HG03442 (cell line): ENCODE data around the gene GHDC.

Experiments
- ATAC-seq: cut with Tn5 transposase; IDR thresholded peaks from one replicate; pipeline ENCODE4 v1.9.1; 2021; ENCODE audit warnings: mild to moderate bottlenecking, moderate library complexity; ENCODE audit not compliant: unreplicated experiment

GHDC gene

DNA sequence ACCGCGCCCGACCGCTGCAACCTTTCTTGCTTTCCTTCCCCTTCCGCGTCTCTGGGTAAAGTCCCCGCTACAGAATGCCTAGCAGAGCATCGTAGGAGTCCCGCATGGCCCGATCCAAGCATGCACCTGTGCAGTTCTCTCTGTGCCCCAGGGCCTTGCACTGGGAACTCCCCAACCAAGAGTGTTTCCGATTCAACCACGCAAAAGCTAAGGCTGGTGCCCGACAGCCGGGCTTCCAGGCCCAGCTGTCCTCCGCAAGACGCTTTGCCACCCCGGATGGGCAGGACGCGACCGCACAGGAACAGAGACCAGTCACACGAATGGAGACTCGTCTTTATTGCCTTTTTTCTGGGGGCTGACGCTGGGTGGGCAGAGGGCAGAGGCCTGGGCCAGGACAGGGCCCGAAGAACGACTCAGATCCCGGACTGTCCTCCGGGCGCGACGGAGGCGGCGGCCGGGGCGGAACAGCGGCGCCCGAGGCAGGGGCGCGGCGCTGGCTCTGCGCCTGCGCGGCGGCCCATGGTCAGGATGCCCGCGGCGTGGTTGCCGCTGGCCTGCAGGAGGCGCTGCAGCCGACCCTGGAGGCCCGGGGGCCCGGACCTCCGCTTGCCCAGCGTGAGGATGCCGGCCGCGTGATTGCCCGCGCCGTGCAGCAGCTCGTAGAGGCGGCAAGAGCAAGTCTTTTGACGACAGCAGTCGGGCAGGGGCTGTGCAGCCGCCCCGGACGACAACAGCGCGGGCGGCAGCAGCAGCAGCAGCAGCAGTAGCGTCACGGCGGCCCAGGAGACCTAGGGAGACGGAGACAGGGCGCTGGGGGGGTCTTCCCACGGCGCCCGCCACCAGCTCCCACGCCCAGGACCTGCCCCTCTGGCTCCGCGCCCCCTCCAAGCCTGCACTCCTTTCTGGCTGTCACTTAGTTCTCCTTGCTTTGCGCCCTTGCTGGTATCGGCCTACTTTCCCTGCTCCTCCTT lies 10.3 kb downstream of the GHDC start:
- peak; percentile 64 for ATAC-seq

DNA sequence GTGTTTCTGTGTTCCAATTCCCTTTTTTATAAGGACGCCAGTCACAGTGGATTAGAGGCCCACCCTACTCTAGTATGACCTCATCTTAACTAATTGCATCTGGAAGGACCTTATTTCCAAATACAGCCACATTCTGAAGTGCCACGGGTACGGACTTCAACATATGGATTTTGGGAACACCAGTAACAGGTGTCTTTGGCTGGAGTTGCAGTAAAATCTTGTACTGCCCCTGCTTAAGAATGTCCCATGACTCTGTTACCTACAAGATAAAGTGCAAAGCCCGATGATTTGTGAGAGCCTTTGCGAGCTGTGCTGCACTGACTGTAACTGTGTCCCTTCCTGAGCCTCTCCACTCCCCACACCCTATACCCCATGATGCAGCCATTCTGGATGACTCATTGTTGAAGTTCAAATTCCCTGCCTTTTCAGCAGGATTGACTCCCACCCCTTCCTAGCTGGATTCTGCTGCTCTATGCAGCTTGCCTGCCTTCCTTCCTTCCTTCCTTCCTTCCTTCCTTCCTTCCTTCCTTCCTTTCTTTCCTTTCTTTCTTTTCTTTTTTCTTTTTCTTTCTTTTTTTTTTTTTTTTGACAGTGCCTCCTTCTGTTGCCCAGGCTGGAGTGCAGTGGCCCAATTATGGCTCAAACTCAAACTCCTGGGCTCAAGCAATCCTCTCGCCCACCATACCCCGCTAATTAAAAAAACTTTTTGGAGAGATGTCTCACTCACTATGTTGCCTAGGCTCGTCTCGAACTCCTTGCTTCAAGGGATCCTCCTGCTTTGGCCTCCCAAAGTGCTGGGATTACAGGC lies 11.2 kb downstream of the GHDC start:
- no peak for ATAC-seq

GRCh38 chr17:42181851-42182207 lies 12.5 kb downstream of the GHDC start:
- ATAC-seq: no peak

DNA sequence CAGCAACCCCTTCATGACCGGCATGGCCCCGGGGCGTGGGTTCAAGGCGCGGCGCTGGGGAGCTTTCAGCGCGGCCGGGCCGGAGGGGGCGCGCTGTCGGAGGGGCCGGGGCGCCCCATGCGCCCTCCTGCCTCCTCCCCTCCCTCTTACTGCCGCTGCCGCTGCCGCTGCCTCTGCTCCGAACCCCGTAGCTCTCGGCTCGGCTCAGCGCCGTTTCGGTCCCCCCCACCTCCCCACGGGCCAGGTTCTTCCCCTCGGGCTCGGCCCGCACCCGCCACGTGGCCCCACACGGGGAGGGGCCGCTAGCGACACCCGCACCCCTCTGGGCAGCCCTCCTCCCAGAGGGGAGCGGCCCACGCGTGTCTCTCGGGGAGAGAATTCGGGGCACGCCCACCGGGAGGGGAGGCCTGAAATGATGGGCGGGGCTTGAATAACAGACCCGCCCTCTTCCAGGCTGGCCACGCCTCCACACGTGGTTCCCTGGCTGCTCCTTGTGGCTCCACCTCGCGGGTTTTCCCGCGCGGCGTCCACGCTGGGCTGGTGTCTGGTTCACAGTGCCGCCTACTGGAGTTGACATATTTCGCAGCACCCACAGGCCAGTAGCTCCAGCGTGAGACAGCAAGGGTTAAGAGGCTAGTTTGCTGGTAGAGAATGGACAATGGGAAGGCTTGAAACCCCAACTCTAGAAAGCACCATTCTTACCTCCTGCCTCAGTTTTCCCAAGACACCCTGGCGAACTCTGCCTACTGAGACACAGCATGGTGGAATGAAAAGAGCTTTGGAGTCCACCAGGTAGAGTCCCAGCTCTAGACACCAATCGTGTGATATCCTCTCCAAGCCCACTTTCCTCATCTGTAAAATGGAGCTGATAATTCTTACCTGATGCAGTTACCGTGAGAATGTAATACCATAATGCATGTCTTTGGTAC lies 13.1 kb downstream of the GHDC start, which contains the start of gene KCNH4:
Gene KCNH4 (minus strand): TSS at position 221 of the 929 bp plus-strand sequence. CDS start 197 bp downstream, at position 24.
- peak; percentile 49 for ATAC-seq

GRCh38 chr17:42180411-42180921 lies 13.8 kb downstream of the GHDC start:
- no peak for ATAC-seq

DNA sequence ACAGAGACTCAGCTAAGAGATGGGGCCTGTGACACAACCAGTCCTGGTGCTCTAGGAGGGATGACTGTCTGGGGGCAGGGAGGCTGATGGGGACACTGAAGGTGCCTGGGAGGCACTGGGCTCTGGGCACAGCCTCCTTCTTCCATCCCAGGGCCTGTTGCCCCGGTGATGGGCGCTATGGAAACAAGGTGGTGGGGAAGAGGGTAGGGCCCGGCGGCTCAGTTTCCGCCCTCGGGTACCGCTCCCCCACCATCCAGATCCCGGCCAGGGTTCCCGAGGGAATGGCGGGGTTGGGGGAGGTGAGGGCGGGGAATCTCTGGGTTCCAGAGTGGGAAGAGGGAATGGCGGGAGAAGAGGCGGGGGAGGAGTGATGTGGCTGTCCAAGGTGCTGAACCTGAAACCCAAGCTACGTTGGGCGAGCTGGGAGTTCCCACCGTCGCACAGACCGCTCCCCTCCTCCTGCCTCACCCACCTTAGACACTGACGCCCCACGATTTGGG lies 14.3 kb downstream of the GHDC start:
- no peak for ATAC-seq

DNA sequence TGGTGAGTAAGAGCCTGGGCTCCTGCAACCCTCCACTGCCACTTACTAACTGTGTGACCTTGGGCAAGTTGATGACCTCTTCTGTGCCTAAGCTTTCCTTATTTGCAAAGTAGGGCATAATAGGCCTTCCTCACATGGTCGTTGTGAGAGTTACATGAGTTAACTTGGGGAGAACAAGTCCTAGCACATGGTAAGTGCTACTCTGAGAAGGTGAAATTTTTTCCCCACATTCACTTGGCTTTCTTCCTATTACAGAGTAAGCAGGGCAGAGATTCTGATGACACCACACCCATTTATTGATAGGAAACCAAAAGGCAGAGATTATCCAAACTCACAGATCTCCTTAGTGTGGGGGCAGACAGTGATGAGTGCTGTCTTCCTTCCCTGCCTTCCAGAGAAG lies 15.0 kb downstream of the GHDC start:
- no peak for ATAC-seq

DNA sequence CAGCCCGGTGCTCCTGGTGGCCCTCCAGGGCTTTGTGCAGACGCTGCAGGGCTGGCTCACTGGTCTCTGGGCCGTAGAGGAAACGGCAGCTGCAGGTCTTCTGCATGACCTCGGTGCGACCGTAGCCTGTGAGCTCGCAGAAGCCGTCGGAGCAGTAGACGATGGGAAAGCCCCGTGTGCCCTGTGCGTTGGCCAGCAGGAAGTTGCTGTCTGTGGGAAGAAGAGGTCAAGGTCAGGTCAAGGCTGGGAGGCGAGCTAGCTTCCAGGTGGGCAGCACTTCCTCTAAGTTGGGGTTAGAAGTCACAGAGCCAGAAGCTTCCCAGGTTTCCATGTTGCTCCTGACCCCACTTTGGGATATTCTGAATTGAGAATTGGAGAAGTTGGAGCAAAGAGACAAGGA lies 15.5 kb downstream of the GHDC start:
- ATAC-seq: no peak

DNA sequence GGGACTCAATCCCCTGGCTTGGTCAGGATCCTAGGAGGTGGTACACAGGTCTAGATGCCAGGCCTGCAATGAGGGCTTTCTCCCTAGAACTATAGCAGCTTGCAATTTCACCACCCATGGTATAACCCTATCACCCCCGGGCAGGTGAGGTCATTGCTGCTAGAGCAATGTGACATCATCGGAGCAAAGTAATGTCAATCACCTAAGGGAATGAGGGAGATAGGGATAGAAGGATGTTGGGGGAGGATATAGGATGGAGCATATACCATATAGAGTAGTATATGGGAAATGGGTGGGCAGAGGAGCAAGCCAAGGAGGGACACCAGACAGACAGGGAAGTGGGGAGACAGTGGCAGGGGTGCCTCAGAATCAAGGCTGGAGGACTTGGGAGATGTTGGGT lies 16.6 kb downstream of the GHDC start:
- ATAC-seq: no peak

DNA sequence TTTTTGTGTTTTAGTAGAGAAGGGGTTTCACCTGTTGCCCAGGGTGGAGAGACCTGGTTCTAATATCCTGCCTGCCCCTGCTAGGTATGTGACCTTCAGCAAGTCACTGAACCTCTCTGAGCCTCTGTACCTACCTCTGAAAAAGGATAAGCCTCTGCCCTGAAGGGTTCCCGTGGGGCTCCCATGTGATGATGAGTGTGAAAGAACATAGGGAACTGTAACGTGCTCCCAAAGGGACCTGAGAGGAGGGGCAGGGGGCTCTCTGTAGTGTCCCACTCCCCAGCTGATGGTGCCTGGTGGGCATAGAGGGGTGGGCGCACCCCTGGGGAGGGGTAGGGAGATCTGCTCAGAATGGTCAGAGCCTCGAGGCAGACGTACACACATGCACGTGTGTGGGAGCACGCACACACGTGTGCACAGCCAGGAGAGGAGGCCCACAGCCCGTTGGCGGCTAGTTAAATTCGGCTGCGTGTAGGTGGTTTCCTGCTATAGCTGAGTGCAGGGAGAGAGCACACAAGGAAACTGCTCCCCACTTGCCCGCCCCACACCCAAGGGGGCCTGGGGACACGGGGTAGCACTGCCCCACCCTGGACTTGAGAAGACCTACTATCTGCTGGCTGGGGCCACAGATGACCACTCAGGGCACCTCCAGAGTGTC lies 20.0 kb downstream of the GHDC start:
- ATAC-seq: no peak

GRCh38 chr17:42171831-42172230 lies 22.5 kb downstream of the GHDC start:
- ATAC-seq: no peak

- no peak for ATAC-seq
Observed at GRCh38 chr17:42169351-42169750, 24.9 kb downstream of the GHDC start.

- no peak for ATAC-seq
Observed at GRCh38 chr17:42167807-42168206, 26.5 kb downstream of the GHDC start.

- no peak for ATAC-seq
Observed at GRCh38 chr17:42166196-42166763, 28.0 kb downstream of the GHDC start.

- no peak for ATAC-seq
Observed at GRCh38 chr17:42165751-42166150, 28.5 kb downstream of the GHDC start.

GRCh38 chr17:42163696-42164407 lies 30.4 kb downstream of the GHDC start:
- no peak for ATAC-seq

- no peak for ATAC-seq
Observed at GRCh38 chr17:42163113-42163512, 31.2 kb downstream of the GHDC start.

GRCh38 chr17:42160531-42160910 lies 33.8 kb downstream of the GHDC start:
- no peak for ATAC-seq
